ENCODE results near the gene RNF112.

RNF112 gene, protein sequence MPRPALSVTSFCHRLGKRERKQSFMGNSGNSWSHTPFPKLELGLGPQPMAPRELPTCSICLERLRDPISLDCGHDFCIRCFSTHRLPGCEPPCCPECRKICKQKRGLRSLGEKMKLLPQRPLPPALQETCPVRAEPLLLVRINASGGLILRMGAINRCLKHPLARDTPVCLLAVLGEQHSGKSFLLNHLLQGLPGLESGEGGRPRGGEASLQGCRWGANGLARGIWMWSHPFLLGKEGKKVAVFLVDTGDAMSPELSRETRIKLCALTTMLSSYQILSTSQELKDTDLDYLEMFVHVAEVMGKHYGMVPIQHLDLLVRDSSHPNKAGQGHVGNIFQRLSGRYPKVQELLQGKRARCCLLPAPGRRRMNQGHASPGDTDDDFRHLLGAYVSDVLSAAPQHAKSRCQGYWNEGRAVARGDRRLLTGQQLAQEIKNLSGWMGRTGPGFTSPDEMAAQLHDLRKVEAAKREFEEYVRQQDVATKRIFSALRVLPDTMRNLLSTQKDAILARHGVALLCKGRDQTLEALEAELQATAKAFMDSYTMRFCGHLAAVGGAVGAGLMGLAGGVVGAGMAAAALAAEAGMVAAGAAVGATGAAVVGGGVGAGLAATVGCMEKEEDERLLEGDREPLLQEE

DNA sequence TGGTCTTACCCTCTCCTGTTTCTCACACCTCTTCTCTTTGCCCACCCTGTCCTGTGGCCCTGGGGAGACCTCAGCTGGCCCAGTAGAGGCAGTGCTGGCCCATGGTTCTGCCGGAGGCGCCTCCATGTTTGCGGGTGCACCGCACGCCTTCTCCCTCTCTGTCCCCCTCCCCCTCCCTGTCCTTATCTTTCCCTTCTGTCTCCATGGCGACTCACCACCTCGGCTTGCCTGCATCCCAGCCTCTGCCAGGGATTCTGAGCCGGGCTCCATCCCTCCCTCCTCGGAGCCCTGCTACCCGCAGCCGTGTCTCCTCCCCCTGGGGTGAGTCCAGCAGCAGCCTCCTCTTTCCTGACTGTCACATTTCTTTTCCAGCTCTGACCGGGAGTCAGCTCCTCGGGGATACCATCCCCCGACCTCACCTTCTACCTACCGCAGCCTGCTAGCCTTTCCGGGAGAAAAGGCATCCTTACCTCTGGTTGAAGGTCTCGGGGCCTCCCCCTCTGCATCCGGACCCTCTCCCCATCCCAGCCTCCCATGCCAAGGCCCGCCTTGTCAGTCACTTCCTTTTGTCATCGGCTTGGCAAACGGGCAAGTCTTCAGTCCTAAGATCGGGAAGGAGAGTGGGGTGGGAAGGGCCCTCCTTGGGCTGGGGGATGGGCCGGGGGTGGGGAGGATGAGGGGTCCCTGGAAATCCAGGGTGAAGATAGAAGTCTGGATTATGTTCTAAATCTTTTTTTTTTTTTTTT, at the start of gene RNF112:
RNF112 (plus strand) TSS at position 358 of the 746 bp plus-strand sequence; CDS start at position 535, 177 bp downstream.
- no peak within 1 kb of the TSS for H3K27ac Mint-ChIP-seq
- H3K36me3 Mint-ChIP-seq: no peaks in the 10 kb centered on the region
- H3K9me3 Mint-ChIP-seq: no peaks in the 10 kb centered on the region

DNA sequence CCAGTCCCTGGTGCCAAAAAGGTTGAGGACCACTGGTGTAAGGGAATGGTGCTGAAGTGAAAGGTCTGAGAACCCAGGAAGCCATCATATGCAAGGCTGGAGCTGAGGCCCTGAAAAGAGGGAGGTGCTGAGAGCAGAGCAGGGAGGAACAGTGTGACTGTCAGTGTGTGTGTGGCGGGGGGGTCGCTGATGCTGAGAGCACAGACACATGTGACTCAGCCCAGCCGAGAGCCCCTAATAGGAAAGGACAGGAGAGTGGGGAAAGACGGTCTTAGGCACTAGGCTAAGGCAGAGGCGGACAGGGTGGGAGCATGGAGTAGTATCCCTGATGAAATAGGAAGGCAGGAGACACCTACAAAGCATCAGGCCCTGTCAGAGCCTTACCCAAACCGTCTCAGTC, 49.7 kb upstream of the RNF112 start:
- ATAC-seq: no peak
- Mint-ChIP-seq H3K36me3 (no peaks in the 10 kb centered on the region), H3K4me3 (peak overlapping the region; percentile 74), H3K9me3 (no peaks in the 10 kb centered on the region), H3K4me1 (peaks cover 10% of the 10 kb centered on the region), H3K27ac (no peak overlapping the region)
- no peak for DNase-seq (ENCODE audit: low spot score in 2 of 2)

More for the DNA sequence above, at the start of gene RNF112:
- Mint-ChIP-seq H3K4me1 (no peaks in the 10 kb centered on the region), H3K4me3 (no peak within 1 kb of the TSS)
- ATAC-seq (no peak), DNase-seq (ENCODE audit: low spot score in 2 of 2) (no peak)

DNA sequence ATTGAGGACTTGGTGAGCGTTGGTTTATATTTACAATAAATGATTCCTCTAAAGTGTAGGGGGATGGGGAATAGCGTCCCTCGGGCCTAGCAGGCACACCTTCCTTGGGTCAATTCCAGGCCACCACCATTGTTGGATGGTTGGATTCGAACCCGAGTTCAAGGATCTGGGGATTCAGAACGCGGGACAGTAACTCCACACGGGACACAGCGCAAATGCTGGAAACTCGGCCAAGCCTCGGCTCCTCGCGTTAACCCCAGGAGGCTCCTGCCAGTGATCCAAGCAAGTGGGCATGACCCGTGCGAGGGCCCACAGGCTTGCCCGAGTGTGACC, 49.1 kb upstream of the RNF112 start:
- Mint-ChIP-seq H3K9me3 (no peaks in the 10 kb centered on the region), H3K4me1 (peaks cover 10% of the 10 kb centered on the region), H3K27ac (peak overlapping the region; percentile 46), H3K4me3 (peak overlapping the region; percentile 74), H3K36me3 (no peaks in the 10 kb centered on the region)
- no peak for DNase-seq (ENCODE audit: low spot score in 2 of 2)
- no peak for ATAC-seq

DNA sequence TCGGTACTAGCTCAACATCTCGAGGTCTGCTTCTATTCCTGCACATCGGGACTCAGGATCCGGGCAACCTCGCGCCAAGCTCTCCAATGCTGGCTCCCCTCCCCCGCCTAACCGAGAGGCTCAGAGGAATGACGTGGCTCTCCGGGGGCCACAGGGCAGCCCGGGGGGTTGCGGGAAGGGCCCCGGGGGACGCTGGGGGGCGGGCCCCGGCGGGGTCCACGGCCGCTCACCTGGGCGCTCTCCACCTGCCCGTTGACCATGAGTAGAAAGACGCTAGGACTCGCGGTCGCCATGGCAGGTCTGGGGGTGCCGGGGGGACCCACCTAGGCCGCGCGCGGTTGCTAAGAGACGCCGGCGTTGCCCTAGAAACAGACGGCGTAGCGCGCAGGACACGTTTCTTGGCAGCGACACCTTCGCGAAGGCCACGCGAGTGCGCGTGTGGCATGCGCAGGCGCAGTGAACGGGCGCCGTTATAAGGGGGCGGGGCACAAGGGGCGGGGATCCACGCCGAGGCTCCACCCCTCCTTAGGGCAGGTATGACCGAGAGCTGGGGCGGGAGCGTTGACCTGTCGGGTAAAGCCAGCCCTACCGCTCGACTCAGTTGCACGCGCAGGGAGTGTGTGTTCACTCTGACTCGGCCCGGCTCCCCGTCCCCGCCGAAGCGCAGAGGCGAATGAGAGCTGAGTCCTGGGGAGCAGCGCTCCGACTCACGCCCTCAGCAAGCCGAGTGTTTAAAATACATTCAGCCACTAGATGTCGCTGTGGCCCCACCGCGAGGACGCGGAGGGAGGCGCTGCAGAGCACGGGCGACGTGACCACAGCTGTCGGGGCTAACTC, 48.5 kb upstream of the RNF112 start, which contains the start of gene B9D1:
B9D1 (minus strand) TSS at position 447 of the 837 bp plus-strand sequence; CDS start at position 293, 154 bp downstream.
- peaks cover 10% of the 10 kb centered on the region for H3K4me1 Mint-ChIP-seq
- no peaks in the 10 kb centered on the region for H3K36me3 Mint-ChIP-seq
- H3K27ac Mint-ChIP-seq: peak within 1 kb of the TSS; percentile 46
- H3K9me3 Mint-ChIP-seq: no peaks in the 10 kb centered on the region
- ATAC-seq (peak; percentile 85), DNase-seq (ENCODE audit: low spot score in 2 of 2) (peak; percentile 94 to 96)
- peak within 1 kb of the TSS; percentile 74 for H3K4me3 Mint-ChIP-seq

DNA sequence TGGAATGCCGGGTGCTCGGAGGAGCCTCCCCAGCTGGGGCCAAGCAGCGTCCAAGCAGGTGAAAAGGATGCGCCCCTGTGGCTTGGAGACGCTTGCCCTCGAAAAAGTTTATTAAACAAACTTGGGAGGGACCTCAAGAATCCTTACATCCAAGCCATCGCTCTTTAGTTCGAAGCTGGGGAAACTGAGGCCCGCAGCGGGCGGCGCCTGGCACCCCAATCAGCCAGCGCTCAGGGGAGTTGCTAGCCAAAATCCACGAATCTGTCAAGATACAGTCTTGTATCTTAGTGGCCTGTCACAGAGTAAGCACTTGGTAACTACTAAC, 48.0 kb upstream of the RNF112 start:
- Mint-ChIP-seq H3K27ac (peak overlapping the region; percentile 46), H3K36me3 (no peaks in the 10 kb centered on the region)
- DNase-seq (ENCODE audit: low spot score in 2 of 2): no peak

DNA sequence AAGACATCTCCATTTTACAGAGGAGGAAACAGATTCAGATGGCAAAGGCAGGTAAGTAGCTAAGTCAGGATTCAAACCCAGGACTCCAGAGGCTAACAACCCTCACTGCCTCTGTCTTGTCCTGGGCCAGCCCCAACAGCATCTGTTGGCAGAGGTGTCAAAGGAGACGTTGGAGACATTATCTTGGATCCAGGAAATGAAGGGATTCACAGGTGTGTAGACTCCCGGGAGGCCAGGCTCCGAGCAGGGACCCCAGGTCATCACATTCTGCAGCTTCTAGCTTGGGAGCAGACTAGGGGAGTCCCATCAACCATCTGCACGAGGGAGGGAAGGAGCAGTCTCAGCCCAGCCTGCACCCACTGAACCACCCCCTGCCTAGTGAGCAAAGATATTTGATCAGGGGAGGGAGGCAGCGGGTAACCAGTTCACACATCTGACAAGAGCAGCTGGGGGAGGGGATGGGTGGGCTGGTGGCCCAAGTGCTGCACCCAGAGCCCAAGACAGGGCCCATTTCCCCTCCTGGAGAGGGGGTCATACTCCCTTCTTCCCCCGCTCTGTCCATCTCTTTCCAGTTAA, 47.5 kb upstream of the RNF112 start:
- no peaks in the 10 kb centered on the region for H3K36me3 Mint-ChIP-seq
- peak overlapping the region; percentile 74 for H3K4me3 Mint-ChIP-seq
- no peak overlapping the region for H3K27ac Mint-ChIP-seq
- ATAC-seq (no peak), DNase-seq (ENCODE audit: low spot score in 2 of 2) (no peak)
- H3K4me1 Mint-ChIP-seq: peaks cover 10% of the 10 kb centered on the region
- H3K9me3 Mint-ChIP-seq: no peaks in the 10 kb centered on the region

More for the DNA sequence above, 48.0 kb upstream of the RNF112 start:
- H3K9me3 Mint-ChIP-seq: no peaks in the 10 kb centered on the region
- ATAC-seq: no peak
- peak overlapping the region; percentile 74 for H3K4me3 Mint-ChIP-seq
- H3K4me1 Mint-ChIP-seq: peaks cover 10% of the 10 kb centered on the region

DNA sequence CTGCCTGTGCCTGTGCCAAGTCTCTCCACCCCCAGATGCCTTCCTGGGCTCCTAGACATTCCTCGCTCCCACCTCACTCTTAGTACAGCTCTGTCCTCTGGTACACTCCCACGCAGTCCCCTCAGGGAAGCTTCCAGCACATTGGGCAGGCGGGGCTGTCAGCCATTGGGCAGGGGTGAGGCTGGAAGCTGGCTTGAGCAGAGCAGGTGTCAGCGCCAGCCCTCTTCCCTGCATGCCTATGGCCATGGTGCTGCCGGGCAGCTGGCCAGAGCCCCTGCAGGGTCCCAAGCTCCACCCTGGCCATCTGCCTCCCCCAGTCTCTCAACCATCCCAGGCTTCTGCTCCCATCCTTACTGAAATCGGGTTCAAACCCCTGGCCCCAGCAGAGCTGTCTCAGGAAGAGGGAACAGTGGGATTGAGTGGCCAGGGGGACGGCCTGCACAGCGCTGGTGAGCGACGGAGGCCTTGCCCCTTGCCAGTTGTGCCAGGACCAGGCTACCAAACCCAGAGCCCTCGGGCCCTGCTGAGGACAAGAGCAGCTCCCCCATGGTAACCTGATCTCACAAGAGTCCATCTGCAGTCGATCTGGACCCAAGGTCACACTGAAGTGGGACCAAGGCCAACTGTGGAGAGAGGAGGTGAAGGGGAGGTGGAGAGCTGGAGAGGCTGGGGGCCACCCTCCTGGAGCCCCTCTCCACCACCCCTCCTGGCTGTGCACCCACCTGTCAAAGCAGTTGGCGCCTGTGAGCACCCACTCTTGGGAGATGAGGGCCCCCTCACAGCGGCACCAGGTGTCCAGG, 46.1 kb upstream of the RNF112 start:
- DNase-seq (ENCODE audit: low spot score in 2 of 2) (no peak), ATAC-seq (no peak)
- no peaks in the 10 kb centered on the region for H3K9me3 Mint-ChIP-seq
- H3K4me1 Mint-ChIP-seq: peaks cover 21% of the 10 kb centered on the region
- H3K4me3 Mint-ChIP-seq: no peak overlapping the region
- no peaks in the 10 kb centered on the region for H3K36me3 Mint-ChIP-seq
- H3K27ac Mint-ChIP-seq: no peak overlapping the region

DNA sequence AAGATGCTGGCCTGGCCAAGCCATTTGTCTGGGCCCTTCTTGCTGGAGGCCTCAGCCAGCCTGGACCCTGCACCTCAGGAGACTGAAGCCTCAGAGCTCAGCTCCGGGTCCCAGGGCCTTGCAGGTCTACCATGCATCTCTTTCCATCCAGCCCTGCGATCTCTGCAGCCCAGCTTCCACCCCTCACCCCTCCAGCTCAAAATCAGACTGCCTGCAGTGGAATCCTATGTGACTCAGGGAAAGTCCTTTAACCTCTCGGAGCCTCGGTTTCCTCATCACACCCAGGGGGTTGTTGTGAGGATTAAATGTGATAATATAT, 45.6 kb upstream of the RNF112 start:
- no peak overlapping the region for H3K27ac Mint-ChIP-seq

DNA sequence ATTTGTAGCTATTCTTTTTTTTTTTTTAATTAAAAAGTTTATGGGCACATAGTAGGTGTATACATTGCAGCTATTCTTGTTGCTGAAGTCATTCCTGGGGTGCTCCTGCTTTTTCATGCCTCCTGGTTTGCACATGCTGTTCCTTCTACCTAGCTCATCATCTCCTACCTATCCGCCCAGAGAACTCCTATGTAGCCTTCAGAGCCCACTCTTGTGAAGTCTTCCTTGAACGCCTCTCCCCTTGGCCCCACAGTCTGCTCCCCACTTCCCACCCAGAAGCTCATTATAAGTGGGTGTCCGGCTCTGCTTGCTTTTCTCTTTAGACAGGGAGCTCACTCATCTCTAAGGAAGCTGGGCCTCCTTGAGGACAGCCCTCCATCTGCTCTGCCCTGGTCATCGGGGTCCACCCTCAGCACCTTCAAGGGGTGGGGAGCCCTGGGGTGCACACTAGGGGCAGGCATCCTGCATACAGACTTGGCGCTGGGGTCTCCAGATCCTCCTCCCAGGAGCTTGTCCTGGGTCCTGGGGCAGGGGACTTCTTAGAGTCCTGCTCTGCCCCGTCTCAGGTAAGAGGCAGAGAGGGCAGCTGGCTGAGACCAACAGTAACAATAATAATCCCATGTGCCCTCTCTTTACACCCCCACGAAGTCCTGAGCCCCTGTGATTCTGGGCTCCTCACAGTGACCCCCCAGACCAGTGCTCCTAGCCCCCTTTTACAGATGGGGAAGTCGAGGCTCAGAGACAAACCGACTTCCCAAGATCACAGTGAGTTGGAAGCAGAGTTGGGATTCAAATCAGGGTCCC, 45.0 kb upstream of the RNF112 start:
- H3K4me1 Mint-ChIP-seq: peaks cover 31% of the 10 kb centered on the region
- DNase-seq (ENCODE audit: low spot score in 2 of 2) (no peak), ATAC-seq (no peak)
- no peak overlapping the region for H3K27ac Mint-ChIP-seq
- no peaks in the 10 kb centered on the region for H3K36me3 Mint-ChIP-seq
- no peak overlapping the region for H3K4me3 Mint-ChIP-seq
- H3K9me3 Mint-ChIP-seq: no peaks in the 10 kb centered on the region

More for the DNA sequence above, 45.6 kb upstream of the RNF112 start:
- Mint-ChIP-seq H3K4me1 (peaks cover 27% of the 10 kb centered on the region), H3K36me3 (no peaks in the 10 kb centered on the region), H3K9me3 (no peaks in the 10 kb centered on the region), H3K4me3 (no peak overlapping the region)
- no peak for DNase-seq (ENCODE audit: low spot score in 2 of 2)
- ATAC-seq: no peak

DNA sequence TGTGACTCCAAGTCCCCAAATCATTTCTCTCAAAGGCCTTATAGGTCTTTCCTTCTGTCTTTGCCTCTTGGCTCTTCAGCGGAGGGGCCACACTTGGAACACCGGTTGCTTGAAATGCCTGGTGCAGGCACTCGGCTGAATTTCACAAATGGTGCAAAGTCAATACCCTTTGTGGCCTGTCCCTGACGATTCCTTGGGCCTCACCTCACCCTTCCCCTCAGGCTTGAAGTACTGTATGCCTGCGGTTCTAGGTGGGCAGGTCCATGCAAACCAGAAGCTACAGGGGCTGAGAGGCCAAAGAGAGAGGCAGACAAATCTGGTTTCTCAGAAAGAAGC, 44.4 kb upstream of the RNF112 start:
- no peak overlapping the region for H3K27ac Mint-ChIP-seq
- DNase-seq (ENCODE audit: low spot score in 2 of 2) (no peak), ATAC-seq (no peak)
- no peaks in the 10 kb centered on the region for H3K36me3 Mint-ChIP-seq
- H3K9me3 Mint-ChIP-seq: no peaks in the 10 kb centered on the region
- no peak overlapping the region for H3K4me3 Mint-ChIP-seq
- H3K4me1 Mint-ChIP-seq: peaks cover 31% of the 10 kb centered on the region

DNA sequence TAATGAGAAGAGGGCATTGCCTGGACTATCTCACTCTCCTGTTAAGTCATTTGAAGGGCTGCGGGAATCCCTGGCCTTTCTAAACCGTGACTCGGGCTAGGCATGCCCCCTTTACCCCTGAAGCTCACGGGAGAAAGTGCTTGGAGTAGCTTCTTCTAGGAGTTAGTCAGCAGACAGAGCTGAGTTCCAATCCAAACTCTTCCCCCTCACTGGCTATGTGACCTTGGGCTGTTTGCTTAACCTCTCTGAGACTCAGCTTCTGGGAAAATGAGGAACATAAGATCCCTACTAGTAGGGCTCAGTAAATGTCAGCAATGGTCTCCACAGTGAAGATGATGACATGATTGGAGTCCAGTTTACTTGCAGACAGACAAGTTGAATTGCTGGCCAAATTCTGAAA, 42.8 kb upstream of the RNF112 start:
- Mint-ChIP-seq H3K9me3 (no peaks in the 10 kb centered on the region), H3K36me3 (no peaks in the 10 kb centered on the region), H3K4me3 (no peak overlapping the region), H3K27ac (no peak overlapping the region), H3K4me1 (peaks cover 42% of the 10 kb centered on the region)
- ATAC-seq: no peak
- no peak for DNase-seq (ENCODE audit: low spot score in 2 of 2)

DNA sequence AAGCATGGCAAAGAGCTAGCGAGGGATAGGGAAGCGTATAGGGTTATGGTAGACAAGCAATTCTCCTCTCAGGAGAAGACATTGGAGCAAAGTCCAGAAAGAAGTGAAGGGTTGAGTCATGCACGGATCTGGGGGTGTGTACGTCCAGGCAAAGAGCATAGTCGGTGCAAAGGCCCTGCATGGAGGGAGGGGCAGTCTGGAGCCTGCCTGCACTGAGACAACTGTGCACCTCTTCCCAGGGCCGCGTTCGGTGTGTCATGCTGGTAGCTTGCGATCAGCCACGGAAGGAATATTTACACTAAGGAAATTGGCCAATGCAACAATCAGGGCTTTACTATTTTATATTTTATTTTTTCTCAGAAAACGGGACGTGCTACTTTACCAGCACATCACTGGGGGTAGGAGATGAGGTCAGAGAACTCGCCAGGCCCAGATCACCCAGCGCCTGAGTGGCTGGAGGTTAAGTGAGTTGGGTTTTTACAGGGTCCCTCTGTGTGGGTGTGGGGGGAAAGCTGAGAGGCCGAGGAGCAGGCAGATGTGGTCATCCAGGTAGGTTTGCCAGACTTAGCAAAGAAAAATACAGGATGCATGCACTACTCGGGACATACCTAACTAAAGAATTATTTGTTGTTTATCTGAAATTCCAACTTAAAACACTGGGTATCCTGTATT, 41.8 kb upstream of the RNF112 start:
- ATAC-seq (no peak), DNase-seq (ENCODE audit: low spot score in 2 of 2) (no peak)
- peak overlapping the region; percentile 84 for H3K27ac Mint-ChIP-seq
- no peaks in the 10 kb centered on the region for H3K9me3 Mint-ChIP-seq
- no peaks in the 10 kb centered on the region for H3K36me3 Mint-ChIP-seq
- peaks cover 42% of the 10 kb centered on the region for H3K4me1 Mint-ChIP-seq
- H3K4me3 Mint-ChIP-seq: no peak overlapping the region

DNA sequence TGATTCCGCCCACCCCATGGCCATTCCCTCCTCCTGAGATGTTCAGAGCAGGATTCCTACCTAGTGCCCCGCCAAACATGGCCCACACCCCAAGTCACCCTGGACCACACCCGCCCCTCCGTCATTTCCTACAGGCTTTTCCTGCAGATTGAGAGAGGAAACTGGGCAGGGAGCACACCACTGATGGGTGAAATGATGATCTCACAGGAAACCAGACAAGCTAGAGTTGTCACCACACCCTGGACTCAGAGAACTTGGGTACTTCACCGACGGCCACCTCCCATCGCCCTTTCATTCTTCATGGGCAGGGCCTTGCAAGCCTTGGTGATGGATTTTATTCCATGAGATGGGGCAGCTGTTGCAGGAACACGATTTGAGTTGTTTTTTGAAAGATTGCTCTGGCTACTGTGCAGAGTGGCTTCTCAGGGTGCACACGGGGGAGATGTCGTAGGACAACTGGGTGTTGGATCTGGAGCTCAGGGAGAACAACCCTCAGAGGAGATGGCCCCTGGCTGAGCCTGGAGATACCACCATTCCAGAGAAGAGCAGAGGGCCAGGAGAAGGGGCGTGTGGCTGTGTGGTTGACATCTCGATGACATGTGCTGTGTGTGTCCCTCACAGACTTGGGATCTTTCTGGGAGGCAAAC, 41.1 kb upstream of the RNF112 start:
- Mint-ChIP-seq H3K9me3 (no peaks in the 10 kb centered on the region), H3K27ac (peak overlapping the region; percentile 84), H3K36me3 (no peaks in the 10 kb centered on the region), H3K4me3 (peak overlapping the region; percentile 59), H3K4me1 (peaks cover 42% of the 10 kb centered on the region)
- DNase-seq (ENCODE audit: low spot score in 2 of 2): no peak
- ATAC-seq: peak; percentile 83
